Stimulated activated CD8-positive, alpha-beta memory T cell treated with anti-CD3 and anti-CD28 coated beads, Interleukin-2, amount 100 ng/mL, for 48 hours (primary cell): Measurements from ENCODE around the gene VWF.

ENCODE experiments used
- DNase-seq, 2 donors: peaks; one replicate each; pipeline ENCODE4 v3.0.0-alpha.2; 2020; ENCODE audit warnings: low read depth in 2 of 2

VWF gene

GRCh38 chr12:5912437-5913334 lies 211.8 kb downstream of the VWF start:
- no peak for DNase-seq

- no peak for DNase-seq
Measured at GRCh38 chr12:5912011-5912410, 212.5 kb downstream of the VWF start.

GRCh38 chr12:5910790-5911548 lies 213.5 kb downstream of the VWF start:
- DNase-seq: no peak

- no peak for DNase-seq
Measured at GRCh38 chr12:5909560-5909959, 214.9 kb downstream of the VWF start.

- no peak for DNase-seq
Measured at GRCh38 chr12:5908251-5908650, 216.2 kb downstream of the VWF start.

- DNase-seq: no peak
Measured at GRCh38 chr12:5907807-5908206, 216.7 kb downstream of the VWF start.

- DNase-seq: no peak
Measured at GRCh38 chr12:5905757-5906156, 218.7 kb downstream of the VWF start.

GRCh38 chr12:5904969-5905368 lies 219.5 kb downstream of the VWF start:
- no peak for DNase-seq

- DNase-seq: no peak
Measured at GRCh38 chr12:5904441-5904840, 220.0 kb downstream of the VWF start.

GRCh38 chr12:5902736-5903135 lies 221.7 kb downstream of the VWF start:
- no peak for DNase-seq

GRCh38 chr12:5901416-5901815 lies 223.1 kb downstream of the VWF start:
- DNase-seq: no peak

GRCh38 chr12:5900533-5901205 lies 223.8 kb downstream of the VWF start:
- DNase-seq: no peak

- DNase-seq: no peak
Measured at GRCh38 chr12:5900076-5900475, 224.4 kb downstream of the VWF start.

GRCh38 chr12:5899675-5900074 lies 224.8 kb downstream of the VWF start:
- DNase-seq: no peak

GRCh38 chr12:5898874-5899273 lies 225.6 kb downstream of the VWF start:
- no peak for DNase-seq
